Kidney (tissue), 14 donors: ENCODE measurements around the gene HS2ST1. TPM values are rescaled to one million over a fixed set of nuclear protein-coding genes. Genes with fewer than 3 reads are reported as not detected.

Experiments used
- DNase-seq, 5 donors: peaks; one replicate each; pipeline ENCODE4 v3.0.0-alpha.2; 2013 to 2020
- FAIRE-seq: peaks from 2 replicates; lab custom pipeline; 2012; peaks lifted over from hg19 to GRCh38; lab: Jason Lieb, UNC
- H3K27ac ChIP-seq, 2 donors: one replicate each; pipeline ENCODE4 v1.7.0; 2013; ENCODE audit warnings: low read depth in 2 of 2, low read length in 2 of 2, inconsistent platforms in 1 of 2
- H3K27me3 ChIP-seq: one replicate; pipeline ENCODE4 v1.7.1; 2013; ENCODE audit warnings: low read length, inconsistent platforms; ENCODE audit not compliant: control insufficient read depth, insufficient read depth
- H3K36me3 ChIP-seq, 3 donors: one replicate each; pipeline versions ENCODE4 v1.7.0 to v1.7.1; 2013; ENCODE audit warnings: low read length in 3 of 3, control low read depth in 1 of 3, inconsistent platforms in 1 of 3; ENCODE audit not compliant: insufficient read depth in 3 of 3, control insufficient read depth in 2 of 3
- H3K4me1 ChIP-seq, 3 donors: one replicate each; pipeline versions ENCODE4 v1.7.0 to v1.7.1; 2013; ENCODE audit warnings: low read length in 3 of 3, inconsistent platforms in 1 of 3, low read depth in 1 of 3; ENCODE audit not compliant: control insufficient read depth in 2 of 3, insufficient read depth in 2 of 3
- H3K4me3 ChIP-seq, 3 donors: one replicate each; pipeline versions ENCODE4 v1.7.0 to v1.8.1; 2013; ENCODE audit warnings: low read length in 3 of 3, control low read depth in 1 of 3, inconsistent platforms in 1 of 3
- H3K9ac ChIP-seq, 3 donors: one replicate each; pipeline versions ENCODE4 v1.7.0 to v1.7.1; 2013; ENCODE audit warnings: low read length in 3 of 3, control low read depth in 1 of 3, inconsistent platforms in 1 of 3
- H3K9me3 ChIP-seq, 3 donors: one replicate each; pipeline versions ENCODE4 v1.7.0 to v1.7.1; 2013; ENCODE audit warnings: low read length in 3 of 3, control low read depth in 1 of 3, inconsistent platforms in 1 of 3; ENCODE audit not compliant: control insufficient read depth in 2 of 3, insufficient read depth in 1 of 3
- intact Hi-C: fragments of 100-400 bp; cut with DNase I; formaldehyde crosslinking; loops from one replicate; pipeline ENCODE4 v1.11.1; 2022
- polyA plus RNA-seq: library from polyadenylated mRNA; stranded (reverse); fragments of 350-450 nt; fragmentation: Illumina TruSeq; extraction: RNeasy Lipid Tissue Mini Kit (QIAGEN cat#74804); gene quantifications from one replicate; pipeline ENCODE4 v1.2.3, GENCODE V29; 2014; ENCODE audit warnings: low read depth, low replicate concordance; ENCODE audit not compliant: insufficient read depth
- total RNA-seq: library from RNA; stranded (reverse); fragmentation: NEBNext Ultra II Directional; extraction: Animal tissue kit (Norgen Biotek cat#: 25700); gene quantifications from one replicate; pipeline ENCODE4 v1.2.1, GENCODE V29; 2021
- TF ChIP-seq, protein P1 (sequence below): IDR thresholded peaks from 3 replicates; pipeline ENCODE4 v1.5.1; 2012; ENCODE audit warnings: mild to moderate bottlenecking, moderate library complexity, borderline replicate concordance; ENCODE audit not compliant: insufficient read depth; ENCODE audit errors: extremely low read depth
- donor health status: control.
- donor health status: control.
- donor health status: control.
- donor health status: control.
- donor health status: control.
- donor health status: DM: yes; HTN: yes; CAD: no.
- donor health status: Normal renal cell carcinoma (clear cell type).

The HS2ST1 gene
- total and polyA plus RNA-seq, 2 donors from 2014 or later = 10.3 to 27.1 TPM

- DNase-seq (no peak), FAIRE-seq (no peak)
- H3K27ac ChIP-seq = no peak overlapping the region
These were observed 220.9 kb downstream of the HS2ST1 start for GRCh38 chr1:87135329-87135712.

DNA sequence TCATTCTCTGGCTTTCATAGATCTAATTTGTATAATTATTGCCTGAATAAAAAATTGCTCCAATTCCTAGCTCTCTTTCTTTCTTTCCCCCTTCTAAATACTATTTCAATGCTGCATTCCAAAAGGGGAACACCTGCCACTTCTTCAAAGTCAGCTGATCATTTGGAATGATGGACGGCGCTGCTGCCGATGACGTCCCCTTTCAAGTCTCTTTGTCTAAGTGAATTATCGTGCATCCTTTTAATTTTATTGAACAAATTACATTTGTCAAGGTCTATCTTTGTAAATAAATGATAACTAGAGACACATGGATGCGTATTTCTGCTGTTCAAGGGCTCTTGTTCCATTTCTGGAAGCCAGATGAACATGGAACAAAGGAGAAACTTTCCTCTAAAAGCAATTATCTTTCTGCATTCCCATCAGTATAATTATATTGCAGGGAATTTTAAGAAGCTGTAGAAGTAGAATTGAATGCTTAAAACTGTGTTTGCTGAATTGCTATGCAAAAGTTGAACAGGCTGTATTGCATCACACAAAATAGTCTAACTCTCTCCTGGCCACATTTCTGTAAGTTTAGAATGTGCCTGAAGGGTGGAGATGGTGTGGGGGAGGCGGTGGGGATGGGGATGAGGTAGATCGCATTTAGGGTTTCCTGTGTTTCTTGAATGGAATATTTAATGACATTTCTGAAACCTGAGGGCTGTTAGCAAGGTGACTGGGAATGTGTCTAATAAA lies 222.3 kb downstream of the HS2ST1 start:
- TF ChIP-seq, protein P1, sequence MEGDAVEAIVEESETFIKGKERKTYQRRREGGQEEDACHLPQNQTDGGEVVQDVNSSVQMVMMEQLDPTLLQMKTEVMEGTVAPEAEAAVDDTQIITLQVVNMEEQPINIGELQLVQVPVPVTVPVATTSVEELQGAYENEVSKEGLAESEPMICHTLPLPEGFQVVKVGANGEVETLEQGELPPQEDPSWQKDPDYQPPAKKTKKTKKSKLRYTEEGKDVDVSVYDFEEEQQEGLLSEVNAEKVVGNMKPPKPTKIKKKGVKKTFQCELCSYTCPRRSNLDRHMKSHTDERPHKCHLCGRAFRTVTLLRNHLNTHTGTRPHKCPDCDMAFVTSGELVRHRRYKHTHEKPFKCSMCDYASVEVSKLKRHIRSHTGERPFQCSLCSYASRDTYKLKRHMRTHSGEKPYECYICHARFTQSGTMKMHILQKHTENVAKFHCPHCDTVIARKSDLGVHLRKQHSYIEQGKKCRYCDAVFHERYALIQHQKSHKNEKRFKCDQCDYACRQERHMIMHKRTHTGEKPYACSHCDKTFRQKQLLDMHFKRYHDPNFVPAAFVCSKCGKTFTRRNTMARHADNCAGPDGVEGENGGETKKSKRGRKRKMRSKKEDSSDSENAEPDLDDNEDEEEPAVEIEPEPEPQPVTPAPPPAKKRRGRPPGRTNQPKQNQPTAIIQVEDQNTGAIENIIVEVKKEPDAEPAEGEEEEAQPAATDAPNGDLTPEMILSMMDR = no peak
- FAIRE-seq (no peak), DNase-seq (no peak)
- Histone ChIP-seq H3K36me3 (no peaks in the 10 kb centered on the region), H3K27me3 (no peaks in the 10 kb centered on the region), H3K4me1 (peaks cover 0 to 4% (median 0%) of the 10 kb centered on the region in 3 donors), H3K9ac (no peak overlapping the region), H3K4me3 (no peak overlapping the region), H3K27ac (no peak overlapping the region), H3K9me3 (no peaks in the 10 kb centered on the region)
- intact Hi-C loops = no loop called here

More at GRCh38 chr1:87135329-87135712, 220.9 kb downstream of the HS2ST1 start:
- Histone ChIP-seq H3K9me3 (no peaks in the 10 kb centered on the region), H3K4me1 (peaks cover 0 to 5% (median 0%) of the 10 kb centered on the region in 3 donors), H3K27me3 (no peaks in the 10 kb centered on the region), H3K36me3 (no peaks in the 10 kb centered on the region), H3K9ac (no peak overlapping the region), H3K4me3 (no peak overlapping the region)
- intact Hi-C loops = no loop called here
- TF ChIP-seq, protein P1 = no peak

- TF ChIP-seq, protein P1 = no peak
- Histone ChIP-seq H3K4me3 (no peak overlapping the region), H3K36me3 (no peaks in the 10 kb centered on the region), H3K4me1 (no peaks in the 10 kb centered on the region), H3K9ac (no peak overlapping the region), H3K27me3 (no peaks in the 10 kb centered on the region), H3K27ac (no peak overlapping the region), H3K9me3 (no peaks in the 10 kb centered on the region)
- FAIRE-seq (no peak), DNase-seq (no peak)
- intact Hi-C loops = no loop called here
These were observed 222.9 kb downstream of the HS2ST1 start for GRCh38 chr1:87137342-87137739.
